HepG2 (cell line): ENCODE measurements around the gene ZBTB32. TPM values are rescaled to one million over a fixed set of nuclear protein-coding genes. Genes with fewer than 3 reads are reported as not detected.
A peak's percentile ranks its signal among the peaks of the same experiment; 100 is the strongest.

Experiments
- FLYWCH1 ChIP-seq: sonication (generic); formaldehyde crosslinking; IDR thresholded peaks from 2 replicates; pipeline ENCODE4 v1.8.1; 2023; ENCODE audit warnings: mild to moderate bottlenecking, missing genetic modification reagents
- FOSL2 ChIP-seq: sonication (generic); formaldehyde crosslinking; IDR thresholded peaks from 2 replicates; pipeline ENCODE4 v1.4.0; 2020; ENCODE audit warnings: missing genetic modification reagents
- NFYB ChIP-seq: sonication (generic); formaldehyde crosslinking; IDR thresholded peaks from 2 replicates; pipeline ENCODE4 v1.4.0; 2020; ENCODE audit warnings: missing genetic modification reagents
- REXO4 ChIP-seq: sonication (generic); formaldehyde crosslinking; IDR thresholded peaks from 2 replicates; pipeline ENCODE4 v1.8.0; 2022; ENCODE audit warnings: missing genetic modification reagents, mild to moderate bottlenecking, borderline replicate concordance
- SATB2 ChIP-seq: sonication (generic); formaldehyde crosslinking; IDR thresholded peaks from 2 replicates; pipeline ENCODE4 v1.5.0; 2020; ENCODE audit warnings: missing genetic modification reagents
- TBX3 ChIP-seq: fragments of 450-650 bp; IDR thresholded peaks from 2 replicates; pipeline ENCODE4 v1.6.1; 2017; ENCODE audit warnings: antibody characterized with exemption, mild to moderate bottlenecking, inconsistent platforms, borderline replicate concordance
- ZNF234 ChIP-seq: sonication (generic); formaldehyde crosslinking; conservative IDR thresholded peaks from 2 replicates; pipeline ENCODE4 v1.5.1; 2020; ENCODE audit warnings: mild to moderate bottlenecking, missing genetic modification reagents
- ZNF317 ChIP-seq: sonication (generic); formaldehyde crosslinking; IDR thresholded peaks from 2 replicates; pipeline ENCODE4 v1.5.0; 2020; ENCODE audit warnings: mild to moderate bottlenecking, missing genetic modification reagents
- ZNF589 ChIP-seq: sonication (generic); formaldehyde crosslinking; conservative IDR thresholded peaks from 2 replicates; pipeline ENCODE4 v1.8.0; 2022; ENCODE audit warnings: mild to moderate bottlenecking, moderate library complexity, missing genetic modification reagents
- ZNF615 ChIP-seq: sonication (generic); formaldehyde crosslinking; IDR thresholded peaks from 2 replicates; pipeline ENCODE4 v1.5.0; 2020; ENCODE audit warnings: mild to moderate bottlenecking, missing genetic modification reagents, borderline replicate concordance
- ZNF724P ChIP-seq: sonication (generic); formaldehyde crosslinking; IDR thresholded peaks from 2 replicates; pipeline ENCODE4 v1.8.0; 2022; ENCODE audit warnings: missing genetic modification reagents, borderline replicate concordance
- ZNF737 ChIP-seq: sonication (generic); formaldehyde crosslinking; IDR thresholded peaks from 2 replicates; pipeline ENCODE4 v1.5.0; 2020; ENCODE audit warnings: missing genetic modification reagents, mild to moderate bottlenecking, borderline replicate concordance
- ZNF746 ChIP-seq: sonication (generic); formaldehyde crosslinking; IDR thresholded peaks from 2 replicates; pipeline ENCODE4 v1.8.0; 2022; ENCODE audit warnings: mild to moderate bottlenecking, missing genetic modification reagents
- ZNF747 ChIP-seq: sonication (generic); formaldehyde crosslinking; IDR thresholded peaks from 2 replicates; pipeline ENCODE4 v1.8.1; 2023; ENCODE audit warnings: missing genetic modification reagents, mild to moderate bottlenecking, borderline replicate concordance
- polyA plus RNA-seq, 8 experiments: library from polyadenylated mRNA; depleted of rRNA in 3 of 8; stranded (reverse) in 7 of 8; unstranded in 1 of 8; fragments of >200 nt; fragmentation: Illumina TruSeq in 4 of 8; extraction: Trizol in 4 of 8; gene quantifications; 2 replicates each; pipeline versions ENCODE4 v1.2.1 to v1.2.3, GENCODE V29; 2011 to 2016; ENCODE audit warnings: low read depth in 4 of 8, missing spikeins in 1 of 8, mixed read lengths in 1 of 8; ENCODE audit not compliant: insufficient read depth in 1 of 8
- total RNA-seq, 5 experiments: library from RNA; depleted of rRNA; stranded (reverse); fragments of >200 nt; fragmentation: Illumina TruSeq; extraction: Trizol; gene quantifications; 2 replicates each; pipeline ENCODE4 v1.2.3, GENCODE V29; 2016; ENCODE audit warnings: low read depth in 1 of 5
- TF ChIP-seq, protein P1 (sequence below): sonication (generic); formaldehyde crosslinking; IDR thresholded peaks from 2 replicates; pipeline ENCODE4 v1.5.0; 2020; ENCODE audit warnings: missing genetic modification reagents
- TF ChIP-seq, protein P2 (sequence below): sonication (generic); formaldehyde crosslinking; conservative IDR thresholded peaks from 2 replicates; pipeline ENCODE4 v1.4.0; 2020; ENCODE audit warnings: missing genetic modification reagents
- TF ChIP-seq, protein P3 (sequence below): sonication (generic); formaldehyde crosslinking; IDR thresholded peaks from 2 replicates; pipeline ENCODE4 v1.4.0; 2020; ENCODE audit warnings: missing genetic modification reagents, mild to moderate bottlenecking, borderline replicate concordance
- TF ChIP-seq, protein P4 (sequence below): sonication (generic); formaldehyde crosslinking; IDR thresholded peaks from 2 replicates; pipeline ENCODE4 v1.4.0; 2020; ENCODE audit warnings: missing genetic modification reagents, mild to moderate bottlenecking, borderline replicate concordance
- TF ChIP-seq, protein P5 (sequence below): sonication (generic); formaldehyde crosslinking; IDR thresholded peaks from 2 replicates; pipeline ENCODE4 v1.8.0; 2022; ENCODE audit warnings: mild to moderate bottlenecking, missing genetic modification reagents, moderate library complexity

The ZBTB32 gene
- total and polyA plus RNA-seq, 2 of the 13 experiments (the other 11 are each of a cell fraction or from before 2014, with no cell fraction given) = not detected

DNA sequence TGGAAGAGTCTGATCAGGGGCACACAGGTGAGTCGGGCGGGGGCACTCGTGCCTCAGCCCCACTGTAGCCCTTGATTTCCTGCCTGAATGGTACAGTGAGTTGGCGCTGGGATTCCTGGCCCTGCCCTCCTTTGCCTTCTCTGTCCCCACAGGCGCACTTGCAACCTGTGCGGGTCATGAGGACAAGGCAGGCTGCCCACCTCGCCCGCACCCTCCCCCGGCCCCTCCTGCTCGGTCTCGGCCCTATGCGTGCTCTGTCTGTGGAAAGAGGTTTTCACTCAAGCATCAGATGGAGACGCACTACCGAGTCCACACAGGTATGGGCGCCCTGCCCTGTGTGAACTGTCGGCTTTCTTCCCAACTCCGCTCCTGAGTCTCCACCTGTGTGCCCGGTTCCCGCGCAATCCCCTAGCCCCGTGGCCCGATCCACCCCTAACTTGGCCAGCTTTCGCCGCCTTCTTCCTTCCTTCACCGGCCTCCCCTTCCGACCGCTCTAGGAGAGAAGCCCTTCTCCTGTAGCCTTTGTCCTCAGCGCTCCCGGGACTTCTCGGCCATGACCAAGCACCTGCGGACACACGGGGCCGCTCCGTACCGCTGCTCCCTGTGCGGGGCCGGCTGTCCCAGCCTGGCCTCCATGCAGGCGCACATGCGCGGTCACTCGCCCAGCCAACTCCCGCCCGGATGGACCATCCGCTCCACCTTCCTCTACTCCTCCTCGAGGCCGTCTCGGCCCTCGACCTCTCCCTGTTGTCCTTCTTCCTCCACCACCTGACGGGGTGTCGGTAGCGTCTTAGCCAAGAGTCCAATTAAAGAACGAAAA is 11.8 kb downstream of the ZBTB32 start (continued):
- TF ChIP-seq, protein P1, sequence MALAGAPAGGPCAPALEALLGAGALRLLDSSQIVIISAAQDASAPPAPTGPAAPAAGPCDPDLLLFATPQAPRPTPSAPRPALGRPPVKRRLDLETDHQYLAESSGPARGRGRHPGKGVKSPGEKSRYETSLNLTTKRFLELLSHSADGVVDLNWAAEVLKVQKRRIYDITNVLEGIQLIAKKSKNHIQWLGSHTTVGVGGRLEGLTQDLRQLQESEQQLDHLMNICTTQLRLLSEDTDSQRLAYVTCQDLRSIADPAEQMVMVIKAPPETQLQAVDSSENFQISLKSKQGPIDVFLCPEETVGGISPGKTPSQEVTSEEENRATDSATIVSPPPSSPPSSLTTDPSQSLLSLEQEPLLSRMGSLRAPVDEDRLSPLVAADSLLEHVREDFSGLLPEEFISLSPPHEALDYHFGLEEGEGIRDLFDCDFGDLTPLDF (CRISPR knock-in tag) = 0 out of 2 replicates have a peak, but pooled peaks have one; percentile 59
- TF ChIP-seq ZNF317 = no peak
- TF ChIP-seq, protein P2, sequence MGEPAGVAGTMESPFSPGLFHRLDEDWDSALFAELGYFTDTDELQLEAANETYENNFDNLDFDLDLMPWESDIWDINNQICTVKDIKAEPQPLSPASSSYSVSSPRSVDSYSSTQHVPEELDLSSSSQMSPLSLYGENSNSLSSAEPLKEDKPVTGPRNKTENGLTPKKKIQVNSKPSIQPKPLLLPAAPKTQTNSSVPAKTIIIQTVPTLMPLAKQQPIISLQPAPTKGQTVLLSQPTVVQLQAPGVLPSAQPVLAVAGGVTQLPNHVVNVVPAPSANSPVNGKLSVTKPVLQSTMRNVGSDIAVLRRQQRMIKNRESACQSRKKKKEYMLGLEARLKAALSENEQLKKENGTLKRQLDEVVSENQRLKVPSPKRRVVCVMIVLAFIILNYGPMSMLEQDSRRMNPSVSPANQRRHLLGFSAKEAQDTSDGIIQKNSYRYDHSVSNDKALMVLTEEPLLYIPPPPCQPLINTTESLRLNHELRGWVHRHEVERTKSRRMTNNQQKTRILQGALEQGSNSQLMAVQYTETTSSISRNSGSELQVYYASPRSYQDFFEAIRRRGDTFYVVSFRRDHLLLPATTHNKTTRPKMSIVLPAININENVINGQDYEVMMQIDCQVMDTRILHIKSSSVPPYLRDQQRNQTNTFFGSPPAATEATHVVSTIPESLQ (CRISPR knock-in tag) = 0 out of 2 replicates have a peak, but pooled peaks have one; percentile 29
- TF ChIP-seq ZNF615 = 0 out of 2 replicates have a peak, but pooled peaks have one; percentile 59
- 0 out of 2 replicates have a peak, but pooled peaks have one; percentile 39 for TF ChIP-seq ZNF234 (CRISPR knock-in tag)
- no peak for TF ChIP-seq ZNF737 (CRISPR knock-in tag)
- no peak for TF ChIP-seq TBX3
- no peak for TF ChIP-seq FOSL2 (CRISPR knock-in tag)
- no peak for TF ChIP-seq REXO4 (CRISPR knock-in tag)
- peak; percentile 80; the same call in 1 of the 2 replicates for TF ChIP-seq ZNF747 (CRISPR knock-in tag)
- TF ChIP-seq, protein P3, sequence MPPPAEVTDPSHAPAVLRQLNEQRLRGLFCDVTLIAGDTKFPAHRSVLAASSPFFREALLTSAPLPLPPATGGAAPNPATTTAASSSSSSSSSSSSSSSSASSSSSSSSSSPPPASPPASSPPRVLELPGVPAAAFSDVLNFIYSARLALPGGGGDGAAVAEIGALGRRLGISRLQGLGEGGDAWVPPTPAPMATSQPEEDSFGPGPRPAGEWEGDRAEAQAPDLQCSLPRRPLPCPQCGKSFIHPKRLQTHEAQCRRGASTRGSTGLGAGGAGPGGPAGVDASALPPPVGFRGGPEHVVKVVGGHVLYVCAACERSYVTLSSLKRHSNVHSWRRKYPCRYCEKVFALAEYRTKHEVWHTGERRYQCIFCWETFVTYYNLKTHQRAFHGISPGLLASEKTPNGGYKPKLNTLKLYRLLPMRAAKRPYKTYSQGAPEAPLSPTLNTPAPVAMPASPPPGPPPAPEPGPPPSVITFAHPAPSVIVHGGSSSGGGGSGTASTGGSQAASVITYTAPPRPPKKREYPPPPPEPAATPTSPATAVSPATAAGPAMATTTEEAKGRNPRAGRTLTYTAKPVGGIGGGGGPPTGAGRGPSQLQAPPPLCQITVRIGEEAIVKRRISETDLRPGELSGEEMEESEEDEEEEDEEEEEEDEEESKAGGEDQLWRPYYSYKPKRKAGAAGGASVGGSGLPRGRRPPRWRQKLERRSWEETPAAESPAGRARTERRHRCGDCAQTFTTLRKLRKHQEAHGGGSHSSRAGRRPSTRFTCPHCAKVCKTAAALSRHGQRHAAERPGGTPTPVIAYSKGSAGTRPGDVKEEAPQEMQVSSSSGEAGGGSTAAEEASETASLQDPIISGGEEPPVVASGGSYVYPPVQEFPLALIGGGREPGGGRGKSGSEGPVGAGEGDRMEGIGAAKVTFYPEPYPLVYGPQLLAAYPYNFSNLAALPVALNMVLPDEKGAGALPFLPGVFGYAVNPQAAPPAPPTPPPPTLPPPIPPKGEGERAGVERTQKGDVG (CRISPR knock-in tag) = peak; percentile 66; the same call in 1 of the 2 replicates
- no peak; the same call in 1 of the 2 replicates for TF ChIP-seq ZNF724P (CRISPR knock-in tag)
- TF ChIP-seq, protein P4, sequence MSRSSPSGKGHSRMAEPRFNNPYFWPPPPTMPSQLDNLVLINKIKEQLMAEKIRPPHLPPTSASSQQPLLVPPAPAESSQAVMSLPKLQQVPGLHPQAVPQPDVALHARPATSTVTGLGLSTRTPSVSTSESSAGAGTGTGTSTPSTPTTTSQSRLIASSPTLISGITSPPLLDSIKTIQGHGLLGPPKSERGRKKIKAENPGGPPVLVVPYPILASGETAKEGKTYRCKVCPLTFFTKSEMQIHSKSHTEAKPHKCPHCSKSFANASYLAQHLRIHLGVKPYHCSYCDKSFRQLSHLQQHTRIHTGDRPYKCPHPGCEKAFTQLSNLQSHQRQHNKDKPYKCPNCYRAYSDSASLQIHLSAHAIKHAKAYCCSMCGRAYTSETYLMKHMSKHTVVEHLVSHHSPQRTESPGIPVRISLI (CRISPR knock-in tag) = peak; percentile 33; the same call in 1 of the 2 replicates
- TF ChIP-seq FLYWCH1 (CRISPR knock-in tag) = no peak
- TF ChIP-seq ZNF589 (CRISPR knock-in tag) = peak; percentile 76; the same call in 1 of the 2 replicates
- TF ChIP-seq, protein P5, sequence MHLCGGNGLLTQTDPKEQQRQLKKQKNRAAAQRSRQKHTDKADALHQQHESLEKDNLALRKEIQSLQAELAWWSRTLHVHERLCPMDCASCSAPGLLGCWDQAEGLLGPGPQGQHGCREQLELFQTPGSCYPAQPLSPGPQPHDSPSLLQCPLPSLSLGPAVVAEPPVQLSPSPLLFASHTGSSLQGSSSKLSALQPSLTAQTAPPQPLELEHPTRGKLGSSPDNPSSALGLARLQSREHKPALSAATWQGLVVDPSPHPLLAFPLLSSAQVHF (CRISPR knock-in tag) = peak; percentile 81
- 0 out of 2 replicates have a peak, but pooled peaks have one; percentile 4 for TF ChIP-seq NFYB (CRISPR knock-in tag)
- no peak for TF ChIP-seq ZNF746 (CRISPR knock-in tag)
- peak; percentile 64; the same call in 1 of the 2 replicates for TF ChIP-seq SATB2 (CRISPR knock-in tag)
